T-helper 2 cell (primary cell): ENCODE data around the gene XRCC1.
"Not testable (repeated sequence)": the region's sequence is repeated elsewhere in the genome, so short reads cannot be mapped to it uniquely, and the experiment has no call there.

Experiments used
- DNase-seq, 5 experiments: peaks; one replicate each; pipeline versions ENCODE4 v3.0.0 to v3.0.0-alpha.2; 2012 to 2022

The XRCC1 gene

DNA sequence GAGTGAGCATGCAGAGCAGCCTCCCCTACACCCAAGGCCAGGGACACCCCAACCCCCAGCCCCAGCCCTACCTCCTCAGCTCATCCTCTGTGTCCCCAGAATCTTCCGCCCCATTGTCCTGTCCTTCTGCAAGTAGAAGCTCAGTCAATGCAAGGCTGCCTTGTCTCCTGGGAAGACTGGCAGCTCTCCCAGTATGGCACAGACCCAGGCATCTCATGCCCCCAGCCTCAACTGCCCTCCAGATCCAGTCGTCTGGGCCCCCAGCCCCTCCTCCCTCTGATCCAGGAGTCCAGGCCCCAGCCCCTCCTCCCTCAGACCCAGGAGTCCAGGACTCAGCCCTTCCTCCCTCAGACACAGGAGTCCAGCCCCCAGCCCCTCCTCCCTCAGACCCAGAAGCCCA is 29.3 kb downstream of the XRCC1 start:
- no peak for DNase-seq

DNA sequence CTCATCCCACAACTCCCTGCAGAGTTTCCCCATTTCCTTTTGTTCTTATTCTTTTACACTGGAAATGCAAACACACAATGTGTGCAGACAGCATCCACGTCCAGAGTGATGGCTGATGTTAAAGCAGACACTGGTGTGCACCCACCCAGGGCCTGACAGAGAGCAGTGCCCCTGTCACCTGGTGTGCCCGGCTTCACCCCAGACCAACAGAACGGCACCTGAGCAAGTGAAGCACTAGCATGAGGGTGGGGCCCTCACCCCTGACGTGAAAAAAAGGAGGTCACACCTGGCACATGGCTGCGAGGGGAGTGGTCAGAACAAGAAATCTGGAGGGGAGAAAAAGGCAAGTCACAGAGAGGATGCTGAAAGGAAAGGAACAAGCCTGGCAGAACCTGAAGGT is 30.1 kb downstream of the XRCC1 start:
- DNase-seq = no peak

DNA sequence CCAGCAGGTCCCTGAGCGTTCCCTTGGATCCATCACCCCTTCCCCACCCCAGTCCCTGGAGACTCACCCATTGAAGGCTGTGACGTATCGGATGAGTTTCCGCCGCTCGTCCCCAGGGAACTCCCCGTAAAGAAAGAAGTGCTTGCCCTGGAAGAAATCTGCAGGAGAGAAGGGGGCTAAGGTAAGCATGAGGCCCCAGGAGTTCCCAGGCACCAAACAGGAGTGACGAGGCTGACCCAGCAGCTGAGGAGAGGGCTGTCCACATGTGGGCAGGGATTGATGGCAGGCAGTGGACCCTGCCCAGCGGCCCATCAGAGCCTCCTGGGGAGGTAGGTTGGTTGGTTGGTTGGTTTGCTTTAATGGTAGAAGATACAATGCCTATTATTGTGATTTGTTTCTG is 31.2 kb downstream of the XRCC1 start:
- no peak for DNase-seq

DNA sequence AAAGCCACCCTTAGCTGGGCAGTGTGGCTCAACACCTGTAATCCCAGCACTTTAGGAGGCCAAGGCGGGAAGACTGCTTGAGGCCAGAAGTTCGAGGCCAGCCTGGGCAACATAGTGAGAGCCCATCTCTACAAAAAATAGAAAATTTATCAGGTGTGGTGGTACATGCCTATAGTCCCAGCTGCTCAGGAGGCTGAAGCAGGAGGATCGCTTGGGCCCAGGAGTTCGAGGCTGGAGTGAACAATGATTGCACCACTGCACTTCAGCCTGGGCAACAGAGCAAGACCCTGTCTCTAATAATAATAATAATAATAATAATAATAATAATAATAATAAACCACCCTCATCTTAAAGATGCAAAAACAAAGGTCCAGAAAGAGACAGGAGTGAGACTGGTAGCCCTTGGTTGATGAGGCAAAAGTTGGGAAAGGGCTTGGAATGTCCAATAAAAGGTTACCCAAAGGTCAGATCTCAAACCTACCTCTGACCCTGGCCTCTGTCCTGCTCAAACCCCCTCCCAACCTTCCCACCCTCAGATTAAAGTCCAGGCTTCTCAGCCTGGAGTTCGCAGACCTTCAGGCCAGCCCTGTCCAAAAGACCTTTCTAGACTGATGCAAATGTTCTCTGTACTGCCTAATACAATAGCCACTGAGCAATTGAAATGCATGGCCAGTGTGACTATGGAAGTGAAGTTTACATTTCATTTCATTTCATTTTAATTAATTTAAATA is 33.2 kb downstream of the XRCC1 start:
- no peak for DNase-seq

DNA sequence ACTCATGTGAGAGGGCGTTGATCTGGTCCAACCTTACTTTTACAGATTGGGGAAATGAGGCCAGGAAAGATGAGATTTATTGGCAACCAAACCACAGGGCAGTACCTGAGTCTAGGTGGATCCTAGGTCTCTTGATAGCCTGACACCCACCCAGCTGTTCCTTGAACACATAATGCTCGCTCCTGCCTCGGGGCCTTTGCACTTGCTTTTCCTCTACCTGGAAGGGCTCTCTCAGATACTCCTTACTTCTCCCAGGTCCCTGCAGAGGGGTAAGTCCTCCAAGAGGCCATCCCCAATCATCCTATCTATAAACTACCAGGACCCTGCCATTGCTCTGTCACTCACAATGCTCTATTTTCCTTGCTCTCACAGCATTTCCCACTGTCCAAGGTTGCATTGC is 34.9 kb downstream of the XRCC1 start:
- DNase-seq = no peak

DNA sequence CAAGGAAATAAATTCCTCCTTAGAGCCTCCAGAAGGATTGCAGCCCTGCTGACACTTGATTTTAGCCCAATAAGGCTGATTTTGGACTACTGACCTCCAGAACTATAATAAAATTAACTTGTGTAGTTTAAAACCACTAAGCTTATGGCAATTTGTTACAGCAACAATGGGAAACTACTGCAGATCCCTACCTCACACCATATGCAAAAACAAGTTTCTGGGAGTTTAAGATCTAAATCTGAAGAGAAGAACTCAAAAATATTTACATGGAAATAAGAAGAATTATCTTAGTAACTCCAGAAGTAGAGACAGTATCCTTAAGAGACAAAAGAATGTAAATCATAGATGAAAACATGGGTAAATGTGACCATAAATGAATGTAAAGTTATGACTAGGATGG is 36.4 kb downstream of the XRCC1 start:
- no peak for DNase-seq

DNA sequence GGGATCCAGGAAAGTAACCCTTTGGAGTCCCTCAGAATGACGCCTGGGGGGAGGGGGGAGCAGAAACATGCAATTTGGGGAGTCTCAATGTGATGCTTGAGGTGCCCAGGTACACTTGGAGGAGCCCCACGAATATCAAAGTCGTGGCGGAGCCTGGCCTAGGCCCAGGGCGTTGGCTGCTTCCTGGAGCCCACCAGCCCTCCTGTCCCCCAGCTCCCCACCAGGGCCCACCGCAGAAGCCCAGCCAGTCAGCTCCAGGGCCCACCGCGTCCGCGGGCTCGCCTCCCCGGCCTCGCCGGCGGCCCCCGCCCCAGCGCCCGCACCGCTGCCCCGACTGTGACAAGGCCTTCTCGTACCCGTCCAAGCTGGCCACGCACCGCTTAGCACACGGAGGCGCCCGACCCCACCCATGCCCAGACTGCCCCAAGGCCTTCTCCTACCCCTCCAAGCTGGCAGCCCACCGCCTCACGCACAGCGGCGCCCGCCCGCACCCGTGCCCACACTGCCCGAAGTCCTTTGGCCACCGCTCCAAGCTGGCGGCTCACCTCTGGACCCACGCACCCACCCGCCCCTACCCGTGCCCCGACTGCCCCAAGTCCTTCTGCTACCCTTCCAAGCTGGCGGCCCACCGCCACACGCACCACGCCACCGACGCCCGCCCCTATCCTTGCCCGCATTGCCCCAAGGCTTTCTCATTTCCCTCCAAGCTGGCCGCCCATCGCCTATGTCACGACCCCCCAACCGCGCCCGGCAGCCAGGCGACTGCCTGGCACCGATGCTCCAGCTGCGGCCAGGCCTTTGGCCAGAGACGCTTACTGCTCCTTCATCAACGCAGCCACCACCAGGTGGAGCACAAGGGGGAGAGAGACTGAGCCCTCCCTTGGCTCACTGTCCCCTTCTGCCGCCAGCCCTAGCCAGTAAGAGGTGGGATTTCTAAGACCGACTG is 40.2 kb downstream of the XRCC1 start:
- DNase-seq = peak in 2 of 5 experiments; percentile 10 to 20

DNA sequence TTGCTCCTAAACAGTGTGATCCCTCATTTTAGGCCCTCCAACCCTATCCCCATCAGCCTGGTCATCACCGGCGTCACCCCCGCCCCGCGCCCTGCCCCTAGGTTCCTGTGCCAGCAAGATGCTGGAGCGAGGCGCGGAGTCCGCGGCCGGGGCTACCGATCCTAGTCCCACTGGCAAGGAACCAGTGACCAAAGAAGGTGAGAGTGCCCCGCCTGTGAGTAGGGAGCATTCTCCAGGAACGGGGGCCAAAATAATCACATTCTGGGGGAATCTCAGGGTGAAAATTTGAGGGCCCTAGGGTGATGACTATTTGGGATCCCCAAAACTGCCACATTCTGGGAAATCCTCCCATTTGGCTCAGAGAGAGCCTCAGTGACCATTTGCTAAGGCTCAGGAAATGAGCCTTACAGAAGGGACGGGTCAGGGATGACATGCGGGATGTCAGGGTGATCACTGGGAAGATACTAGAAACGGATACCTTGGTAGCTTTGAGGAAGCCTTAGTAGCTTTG is 41.0 kb downstream of the XRCC1 start:
- no peak for DNase-seq

DNA sequence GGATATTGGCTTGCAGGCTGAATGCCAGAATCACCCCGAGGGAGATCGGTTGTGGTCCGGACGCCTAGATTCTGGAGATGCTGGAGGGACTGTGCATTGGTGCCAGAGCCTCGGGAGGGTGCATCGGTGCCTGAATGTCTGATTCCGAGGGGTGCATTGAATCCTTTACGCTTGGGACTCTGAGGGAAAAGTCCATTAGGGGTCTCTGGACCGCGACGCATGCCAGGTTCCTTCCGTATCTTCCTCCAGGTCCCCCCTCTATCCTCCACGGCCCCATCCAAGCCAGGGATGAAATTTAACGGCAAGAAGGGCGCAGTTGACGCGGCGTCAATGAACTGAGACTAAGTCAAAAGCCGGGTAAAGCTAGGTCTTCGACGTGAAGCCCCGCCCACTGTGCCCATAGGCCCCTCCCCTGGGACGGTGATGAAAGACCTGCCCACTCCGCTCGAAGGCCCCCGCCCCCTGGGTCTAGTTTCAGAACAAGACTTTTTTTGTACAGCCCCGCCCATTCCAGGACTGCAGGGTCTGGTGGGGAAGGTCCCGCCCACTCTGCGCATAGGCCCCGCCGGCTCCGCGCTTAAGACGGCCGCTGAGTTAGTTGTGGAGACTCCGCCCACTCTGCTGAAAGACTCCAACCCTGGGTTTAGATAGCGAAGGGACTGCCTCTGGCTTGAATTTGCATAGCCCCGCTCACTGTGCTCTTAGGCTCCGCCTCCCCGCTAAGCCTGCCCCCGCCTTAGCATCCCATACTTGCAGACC is 41.6 kb downstream of the XRCC1 start:
- peak; percentile 80 to 99 (median 89) for DNase-seq

DNA sequence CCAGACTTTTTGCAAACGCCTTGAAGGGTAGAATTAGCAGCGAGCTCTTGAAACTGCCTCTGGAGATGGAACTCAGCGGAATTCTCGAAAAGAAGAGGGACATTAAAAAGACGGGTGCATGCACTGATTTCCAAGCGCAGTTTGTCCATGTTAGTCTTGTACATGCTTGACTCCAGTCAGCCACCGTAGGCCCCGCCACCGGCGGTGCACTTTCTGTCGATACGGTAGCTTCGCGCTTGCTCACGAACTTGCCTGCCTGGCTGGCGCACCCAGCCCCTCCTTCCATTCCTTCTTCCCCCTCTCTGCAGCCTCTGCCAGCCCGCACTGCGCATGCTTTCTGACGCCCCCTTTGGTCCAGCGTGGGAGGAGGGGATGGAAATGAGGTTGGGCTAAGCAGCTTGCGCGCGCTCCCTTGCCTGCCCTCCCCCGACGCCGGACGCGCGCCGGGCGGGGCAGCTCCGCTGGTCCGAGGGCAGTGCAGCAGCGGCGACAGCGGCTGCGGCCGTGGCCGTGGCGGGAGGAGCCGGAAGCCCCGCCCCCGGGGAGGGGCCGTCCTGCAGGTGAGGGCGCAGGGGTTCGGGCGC is 42.3 kb downstream of the XRCC1 start, which contains the start of gene ZNF575:
ZNF575 (plus strand) TSS at position 227 of the 584 bp plus-strand sequence. CDS start 1,235 bp downstream, outside the sequence.
- peak; percentile 51 to 96 (median 77) for DNase-seq

DNA sequence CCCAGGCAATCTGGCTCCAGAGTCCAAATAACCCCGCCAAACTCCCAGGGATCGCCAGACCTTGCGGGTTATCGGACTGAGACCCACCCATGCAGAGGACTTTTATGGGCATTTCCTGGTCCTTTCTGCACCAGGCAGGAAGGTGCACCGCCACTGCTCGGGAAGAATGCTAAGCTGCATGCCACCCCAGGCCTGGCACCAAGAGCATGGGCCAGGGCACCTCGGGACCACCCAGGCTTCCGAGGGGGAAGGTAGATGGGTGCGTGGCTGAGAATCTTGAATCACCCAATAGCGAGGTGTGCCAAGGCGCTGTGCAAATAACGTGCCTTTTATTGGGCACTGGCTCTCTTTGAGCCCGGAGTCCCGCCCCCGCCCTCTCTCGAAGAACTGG is 42.8 kb downstream of the XRCC1 start:
- DNase-seq = peak in 1 of 5 experiments; percentile 89

DNA sequence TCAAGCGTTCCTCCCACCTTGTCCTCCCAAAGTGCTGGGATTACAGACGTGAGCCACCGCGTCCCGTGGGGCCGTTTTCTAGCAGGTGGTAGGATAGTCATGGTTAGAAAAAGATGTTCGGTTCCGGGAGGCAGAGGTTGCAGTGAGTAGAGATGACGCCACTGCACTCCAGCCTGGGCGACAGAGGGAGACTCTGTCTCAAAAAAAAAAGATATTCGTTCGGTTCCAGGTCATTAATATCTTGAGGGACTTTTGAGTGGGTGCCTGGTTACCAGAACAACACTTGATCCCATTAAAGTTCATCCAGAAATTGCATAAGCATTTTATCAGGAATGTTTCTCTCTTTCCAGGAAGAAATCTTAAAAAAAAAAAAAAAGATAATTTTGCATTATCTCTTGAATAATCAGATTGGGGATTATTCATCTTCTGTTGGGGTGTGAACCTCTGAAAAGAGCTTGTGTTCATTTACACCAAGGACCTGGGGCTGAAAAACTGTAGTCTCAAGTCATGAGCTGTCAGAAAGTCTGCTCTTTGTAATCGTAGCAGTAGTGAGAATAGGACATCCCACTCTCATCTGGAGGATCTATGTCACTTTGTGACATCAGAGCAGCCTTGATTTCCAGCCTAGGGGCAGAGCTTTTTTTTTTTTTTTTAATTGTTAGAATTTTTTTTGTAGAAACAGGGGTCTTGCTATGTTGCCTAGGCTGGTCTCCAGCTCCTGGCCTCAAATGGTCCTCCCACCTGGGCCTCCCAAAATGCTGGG is 47.3 kb downstream of the XRCC1 start:
- DNase-seq = peak in 1 of 5 experiments; percentile 32

DNA sequence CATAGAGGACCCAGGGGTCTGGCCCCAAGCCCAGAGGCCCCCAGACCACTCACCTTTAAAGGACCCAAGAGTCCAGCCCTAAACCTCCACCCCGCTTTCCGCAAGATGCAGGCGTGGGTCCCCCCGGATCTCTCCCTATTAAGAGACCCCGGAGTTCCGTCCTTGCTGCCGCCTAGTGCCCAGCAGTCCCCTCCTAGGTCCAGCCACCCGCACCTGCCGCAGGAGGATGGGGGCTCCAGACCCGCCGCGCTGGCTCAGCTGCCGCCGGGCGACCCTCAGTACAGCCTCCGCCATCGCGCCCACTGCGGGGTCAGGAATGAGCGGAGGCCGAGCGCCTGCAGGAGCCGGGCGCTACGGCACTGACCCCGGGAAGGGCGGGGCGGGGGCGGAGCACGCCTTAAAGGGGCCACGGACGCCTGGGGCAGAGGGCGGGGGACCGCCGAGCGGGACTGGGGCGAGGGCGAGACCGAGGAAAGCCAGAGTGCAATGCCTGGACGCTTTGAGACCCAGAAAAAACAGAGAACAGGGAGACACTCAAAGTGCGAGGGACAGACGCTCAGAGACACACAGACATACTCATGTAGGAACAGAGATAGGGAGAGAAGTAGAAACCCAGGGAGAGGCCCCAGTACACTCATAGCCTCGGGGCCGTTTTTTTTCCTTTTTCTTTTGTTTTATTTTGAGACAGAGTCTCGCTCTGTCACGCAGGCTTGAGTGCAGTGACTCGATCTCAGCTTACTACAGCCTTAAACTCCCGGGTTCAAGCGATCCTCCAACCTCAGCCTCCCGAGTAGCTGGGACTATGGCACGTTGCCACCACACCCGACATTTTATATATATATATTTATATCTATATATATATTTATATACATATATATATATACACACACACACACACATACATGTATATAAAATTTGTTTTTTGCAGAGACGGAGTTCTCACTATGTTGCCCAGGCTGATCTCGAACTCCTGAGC is 48.2 kb downstream of the XRCC1 start, which contains the start of gene ETHE1:
ETHE1 (minus strand) TSS at position 318 of the 976 bp plus-strand sequence; CDS start at position 294, 24 bp downstream.
- DNase-seq = peak; percentile 41 to 83 (median 60)

DNA sequence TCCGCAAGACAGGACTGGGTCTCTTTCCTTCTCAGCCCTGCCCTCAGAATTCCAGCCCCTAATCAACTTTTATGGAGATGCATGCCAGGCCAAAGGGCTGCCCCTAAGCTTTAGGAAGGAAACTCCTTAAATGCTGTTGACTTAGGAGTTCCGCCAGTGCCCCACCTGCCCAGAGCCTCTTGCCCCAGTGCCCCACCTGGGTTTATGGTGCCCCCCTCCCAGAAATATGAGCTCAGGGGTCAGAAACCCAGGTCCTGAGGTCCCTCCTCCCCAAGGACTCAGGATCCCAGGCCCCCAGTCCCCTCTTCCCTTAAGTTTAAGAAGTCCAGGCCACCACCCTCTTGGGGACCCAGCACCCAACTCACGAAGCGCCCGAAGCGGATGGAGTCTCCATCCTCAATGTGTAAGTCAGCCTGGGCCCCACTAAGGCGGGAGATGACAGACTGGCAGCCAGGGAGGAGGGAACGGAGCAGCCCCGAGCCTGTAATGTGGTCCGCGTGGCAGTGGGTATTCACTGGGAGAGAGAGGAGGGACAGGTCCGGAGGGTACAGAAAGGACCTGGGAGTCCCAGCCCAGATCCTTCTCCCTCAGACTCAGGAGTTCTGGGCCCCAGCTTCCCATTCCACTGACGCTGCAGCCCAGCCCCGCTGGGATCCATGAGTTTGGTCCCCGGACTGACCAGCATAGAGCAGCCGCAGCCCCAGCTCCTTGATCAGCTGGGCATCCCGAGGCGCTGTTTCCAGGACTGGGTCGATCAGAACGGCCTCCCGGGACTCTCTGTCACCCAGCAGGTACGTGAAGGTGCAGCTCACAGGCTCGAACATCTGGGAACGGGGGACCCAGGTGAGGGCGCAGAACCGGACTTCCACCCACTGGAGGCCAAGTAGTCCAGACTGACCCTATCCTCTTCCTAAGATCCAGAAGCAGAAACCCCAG is 49.2 kb downstream of the XRCC1 start:
- DNase-seq = peak in 1 of 5 experiments; percentile 36

DNA sequence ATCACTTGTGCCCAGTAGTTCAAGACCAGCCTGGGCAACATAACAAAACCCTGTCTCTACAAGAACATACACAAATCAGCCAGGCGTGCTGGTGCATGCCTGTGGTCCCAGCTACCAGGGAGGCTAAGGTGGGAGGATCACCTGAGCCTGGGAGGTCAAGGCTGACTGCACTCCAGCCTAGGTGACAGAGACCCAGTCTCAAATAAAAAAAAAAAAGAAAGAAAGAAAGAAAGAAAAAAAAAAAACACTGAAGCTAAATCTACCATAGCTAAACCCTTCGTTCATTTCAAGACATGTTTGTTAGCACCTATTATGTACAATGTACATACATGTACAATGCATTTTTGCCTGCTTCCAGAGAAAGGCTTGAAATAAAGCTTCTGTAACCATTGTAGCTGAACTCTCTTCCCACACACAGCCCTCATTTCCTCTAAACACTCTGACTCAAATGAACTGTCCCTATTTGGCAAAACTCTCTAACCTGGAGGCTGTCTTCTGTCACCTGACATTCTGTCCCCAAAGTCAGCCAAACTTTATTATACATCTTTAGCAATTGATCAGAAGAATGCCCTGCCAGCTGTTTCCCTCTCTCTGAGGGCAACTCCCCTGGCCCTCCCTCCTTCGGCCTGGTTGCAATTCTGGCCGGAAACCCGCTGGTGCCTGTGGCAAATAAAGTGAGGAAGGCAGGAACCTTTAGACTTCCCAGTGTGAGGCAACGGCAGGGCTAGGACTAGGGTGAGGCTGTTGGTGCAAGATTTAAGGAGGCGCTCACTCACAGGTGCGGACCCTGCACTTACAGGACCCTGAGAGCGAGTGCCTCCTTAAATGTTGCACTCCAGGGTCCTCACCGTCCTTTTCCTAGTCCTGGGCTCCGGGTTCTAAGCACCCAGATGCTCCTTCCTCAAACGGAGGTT is 50.1 kb downstream of the XRCC1 start:
- peak in 2 of 5 experiments; percentile 28 to 47 for DNase-seq

DNA sequence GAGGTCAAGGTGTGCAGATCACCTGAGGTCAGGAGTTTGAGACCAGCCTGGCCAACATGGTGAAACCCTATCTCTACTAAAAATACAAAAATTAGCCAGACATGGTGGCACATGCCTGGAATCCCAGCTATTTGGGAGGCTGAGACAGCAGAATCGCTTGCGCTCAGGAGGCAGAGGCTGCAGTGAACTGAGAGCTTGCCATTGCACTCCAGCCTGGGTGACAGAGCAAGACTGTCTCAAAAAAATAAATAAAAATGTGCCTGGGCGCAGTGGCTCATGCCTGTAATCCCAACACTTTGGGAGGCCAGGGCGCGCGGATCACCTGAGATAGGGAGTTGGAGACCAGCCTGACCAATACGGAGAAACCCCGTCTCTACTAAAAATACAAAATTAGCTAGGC is 51.6 kb downstream of the XRCC1 start:
- not testable (repeated sequence) for DNase-seq

DNA sequence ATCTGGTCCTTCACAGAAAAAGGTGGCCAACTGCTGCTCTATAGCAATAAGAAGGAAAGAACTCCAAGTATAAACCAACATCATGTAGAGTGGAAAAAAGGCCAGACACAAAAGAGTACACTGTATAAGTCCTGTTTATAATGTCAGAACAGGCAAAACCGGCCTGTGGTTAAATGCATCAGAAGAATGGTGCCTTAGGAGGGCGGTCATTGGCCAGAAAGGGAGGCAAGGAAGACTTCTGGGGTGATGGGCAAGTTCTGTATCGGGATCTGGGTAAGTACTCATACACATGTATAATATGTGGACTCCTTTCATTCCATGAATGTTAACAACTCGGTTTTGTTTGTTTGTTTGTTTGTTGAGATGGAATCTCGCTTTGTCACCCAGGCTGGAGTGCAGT is 52.4 kb downstream of the XRCC1 start:
- DNase-seq = no peak
